Activated CD4-positive, alpha-beta T cell treated with anti-CD3 and anti-CD28 coated beads for 24 hours (primary cell): Measurements from ENCODE around the gene ENTPD3.

ENCODE experiments used
- DNase-seq, 2 donors: peaks; one replicate each; pipeline ENCODE4 v3.0.0-alpha.2; 2020; ENCODE audit warnings: low read depth in 2 of 2

ENTPD3 gene

DNA sequence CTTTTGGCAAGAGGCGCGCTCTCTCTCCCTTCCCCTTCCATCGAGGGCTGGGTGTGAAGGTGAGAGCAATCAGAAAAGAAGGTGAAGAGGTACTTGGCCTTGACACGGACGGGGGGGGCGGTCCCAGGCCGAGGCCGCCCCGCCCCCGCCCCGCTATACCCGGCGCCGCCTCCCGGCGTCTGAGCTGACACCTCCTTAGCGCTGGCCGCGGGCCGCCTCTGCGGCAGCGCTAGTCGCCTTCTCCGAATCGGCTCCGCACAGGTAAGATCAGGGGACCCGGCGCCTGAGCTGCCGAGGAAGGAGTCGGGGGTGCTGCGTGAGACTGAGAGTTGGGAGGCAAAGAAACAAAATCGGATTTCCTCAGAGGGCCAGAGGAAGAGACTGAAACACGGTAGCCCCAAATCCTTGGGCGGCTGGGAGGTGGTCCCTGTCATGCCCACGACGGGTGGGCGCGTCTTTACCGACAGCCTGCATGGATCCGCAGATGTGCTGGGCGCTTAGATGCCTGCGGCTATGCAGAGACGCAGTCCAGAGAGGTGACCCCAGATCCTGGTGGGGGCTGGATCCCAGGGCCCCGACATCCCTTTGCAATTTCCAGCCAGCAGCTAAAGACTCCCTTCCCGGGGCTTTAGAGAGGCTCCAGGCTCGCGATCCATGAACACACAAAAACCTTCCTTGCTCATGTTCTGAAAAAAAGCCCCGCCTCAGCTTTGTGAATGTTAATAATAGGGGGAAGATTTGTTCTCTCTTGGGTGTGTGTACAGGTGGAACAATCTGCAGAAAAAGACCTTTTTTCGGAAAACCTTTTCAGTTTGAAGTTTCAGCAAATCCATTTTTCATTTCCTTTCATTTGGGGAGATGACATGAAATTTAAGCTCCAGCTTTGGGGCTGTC lies at the start of gene ENTPD3:
ENTPD3 (plus strand) TSS at position 184 of the 894 bp plus-strand sequence. CDS start 874 bp downstream, outside the sequence.
- peak; percentile 3 to 20 for DNase-seq

GRCh38 chr3:40339871-40340270 lies 47.1 kb upstream of the ENTPD3 start:
- DNase-seq, result no peak

GRCh38 chr3:40340541-40341170 lies 46.3 kb upstream of the ENTPD3 start:
- DNase-seq, result no peak

DNA sequence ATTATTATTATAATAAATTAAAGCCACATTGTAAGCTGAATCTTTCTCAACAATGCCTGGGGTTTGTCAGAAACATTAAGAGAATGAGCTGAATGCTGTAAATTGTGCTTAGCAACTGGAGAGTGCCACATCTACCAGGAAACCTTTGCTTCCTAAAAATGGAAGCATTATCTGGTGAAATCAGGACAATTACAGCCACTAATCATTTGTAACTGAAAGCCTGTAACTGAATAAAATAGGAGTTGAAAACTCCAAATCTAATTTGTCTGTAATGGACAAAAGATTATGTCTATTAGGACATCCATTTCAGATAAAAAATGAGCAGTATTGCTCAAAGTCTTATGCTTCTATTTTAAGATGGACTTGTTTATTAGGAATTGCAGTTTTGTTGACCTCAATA lies 45.3 kb upstream of the ENTPD3 start:
- DNase-seq, result no peak

DNA sequence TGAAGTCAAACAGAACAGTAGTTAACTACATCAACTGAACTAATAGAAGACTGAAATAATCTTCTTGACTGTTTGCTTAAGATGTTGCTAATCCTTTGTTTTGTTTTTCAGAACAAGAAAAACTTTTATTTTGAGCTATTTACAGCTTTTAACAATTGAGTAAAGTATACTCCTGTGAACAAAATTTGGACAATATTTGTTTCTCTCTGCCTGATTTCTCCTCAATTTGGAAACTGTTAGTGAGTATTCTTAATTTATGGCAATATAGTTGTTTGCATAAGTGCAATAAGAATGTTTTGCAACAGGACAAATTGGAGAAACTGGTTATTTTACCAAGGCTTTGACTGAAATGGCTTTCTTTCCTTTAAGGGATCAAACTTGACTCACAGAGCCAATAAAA lies 36.5 kb upstream of the ENTPD3 start:
- DNase-seq, result no peak

- no peak for DNase-seq
Measured at GRCh38 chr3:40355410-40355809, 31.6 kb upstream of the ENTPD3 start.

- no peak for DNase-seq
Measured at GRCh38 chr3:40358454-40358853, 28.5 kb upstream of the ENTPD3 start.

- DNase-seq, result no peak
Measured at GRCh38 chr3:40363674-40364073, 23.3 kb upstream of the ENTPD3 start.

DNA sequence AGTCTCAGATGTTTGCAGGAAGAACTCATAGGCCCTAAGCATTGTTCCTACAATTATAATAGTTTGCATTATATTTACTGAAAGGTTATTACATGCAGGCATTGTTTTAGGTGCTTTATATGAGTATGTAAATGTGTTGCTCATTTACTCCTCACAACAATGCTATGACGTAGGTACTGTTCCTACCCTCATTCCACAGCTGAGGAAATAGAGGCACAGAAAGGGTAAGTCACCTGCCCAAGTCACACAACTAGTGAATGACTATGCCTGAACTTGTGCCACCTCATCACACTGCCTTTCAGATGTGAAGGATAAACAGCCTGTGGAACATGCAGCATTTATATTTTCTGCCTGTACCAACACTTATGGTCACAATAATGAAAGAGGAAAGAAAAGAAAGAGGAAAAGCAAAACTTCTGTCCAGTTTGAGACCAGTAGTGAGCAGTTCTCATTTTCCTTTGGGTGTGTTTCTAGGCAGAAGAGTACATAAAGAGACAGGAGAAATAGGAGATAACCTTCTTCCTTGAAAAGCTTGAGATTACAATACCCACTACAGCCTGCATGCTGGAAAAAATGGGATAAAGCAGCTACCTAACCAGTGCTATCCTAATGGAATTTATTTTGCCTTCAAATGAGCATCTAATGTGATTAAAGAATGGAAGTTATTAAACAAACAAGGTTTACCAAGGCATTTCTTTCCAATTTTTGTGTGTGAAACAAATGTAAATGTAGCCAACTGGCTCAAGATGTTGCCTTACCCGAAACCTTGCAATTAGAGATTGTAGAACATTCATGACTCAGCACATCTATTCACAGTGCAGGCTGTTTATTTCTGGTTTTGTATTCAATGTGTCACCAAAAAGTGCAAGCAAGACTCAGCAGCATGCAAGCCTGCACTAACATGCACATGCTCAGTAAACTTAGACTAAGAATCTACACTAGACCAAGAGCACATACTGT lies 20.5 kb upstream of the ENTPD3 start:
- no peak for DNase-seq

- DNase-seq, result no peak
Measured at GRCh38 chr3:40369716-40370115, 17.3 kb upstream of the ENTPD3 start.

GRCh38 chr3:40377822-40378221 lies 9.2 kb upstream of the ENTPD3 start:
- no peak for DNase-seq

DNA sequence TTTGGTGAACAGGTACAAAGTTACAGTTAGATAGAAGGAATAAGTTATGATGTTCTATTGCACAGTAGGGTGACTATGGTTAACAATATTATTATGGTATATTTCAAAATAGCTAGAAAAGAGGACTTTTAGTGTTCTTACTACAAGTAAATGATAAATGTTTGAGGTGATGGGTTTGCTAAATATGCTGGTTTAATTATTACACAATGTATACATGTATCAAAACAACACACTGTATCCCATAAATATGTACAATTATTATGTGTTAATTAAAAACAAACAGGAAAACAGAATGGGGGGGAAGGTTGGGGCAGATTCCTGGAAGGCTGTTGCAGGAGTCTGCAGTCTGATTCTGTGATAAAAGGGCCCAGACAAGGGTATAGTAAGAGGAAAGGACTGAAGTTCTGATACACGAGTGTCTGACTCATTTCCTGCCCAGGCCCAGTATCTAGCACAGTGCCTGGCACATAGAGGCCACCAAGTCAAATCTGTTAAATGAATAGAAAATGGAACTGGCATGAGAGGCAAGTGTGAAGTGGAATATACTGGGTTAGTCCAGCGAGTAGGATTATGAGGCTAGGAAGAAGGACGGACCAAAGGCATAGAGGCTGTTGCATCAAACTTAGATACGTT lies 7.2 kb upstream of the ENTPD3 start:
- DNase-seq, result no peak

DNA sequence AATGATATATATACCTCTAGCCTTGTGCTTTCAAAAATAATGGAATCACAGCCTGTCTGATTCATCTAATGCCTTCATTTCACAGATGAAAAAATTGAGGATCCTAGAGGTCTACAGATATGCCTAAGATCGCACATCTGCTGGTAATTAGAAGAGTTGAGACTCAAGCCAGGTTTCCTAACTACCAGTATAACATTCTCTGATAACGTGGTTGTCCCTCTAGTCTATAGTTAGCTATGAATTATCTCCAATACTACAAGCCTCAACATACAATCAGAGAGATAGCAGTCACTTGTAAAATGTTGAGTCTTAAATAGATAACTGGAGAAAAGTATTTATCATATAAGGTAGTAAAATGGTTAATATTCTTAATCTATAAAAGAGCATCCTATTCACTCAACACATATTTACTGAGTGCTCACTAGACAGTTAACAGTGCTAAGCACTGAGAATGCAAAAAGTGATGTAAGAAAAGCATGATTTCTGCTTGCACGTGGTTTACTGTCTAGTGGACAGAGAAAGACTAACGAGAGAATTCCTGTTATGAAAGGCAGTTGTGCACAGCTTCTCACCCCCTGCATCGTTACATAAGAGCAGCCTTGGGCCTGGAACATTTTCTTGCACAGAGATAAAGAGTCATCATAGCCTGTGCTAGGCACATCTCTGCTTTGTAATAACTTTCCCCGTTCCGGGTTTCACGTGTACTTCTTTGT lies 4.9 kb upstream of the ENTPD3 start:
- no peak for DNase-seq

- no peak for DNase-seq
Measured at GRCh38 chr3:40382617-40382979, 4.4 kb upstream of the ENTPD3 start.

GRCh38 chr3:40386213-40386612 lies 771 bp upstream of the ENTPD3 start:
- DNase-seq, result no peak

DNA sequence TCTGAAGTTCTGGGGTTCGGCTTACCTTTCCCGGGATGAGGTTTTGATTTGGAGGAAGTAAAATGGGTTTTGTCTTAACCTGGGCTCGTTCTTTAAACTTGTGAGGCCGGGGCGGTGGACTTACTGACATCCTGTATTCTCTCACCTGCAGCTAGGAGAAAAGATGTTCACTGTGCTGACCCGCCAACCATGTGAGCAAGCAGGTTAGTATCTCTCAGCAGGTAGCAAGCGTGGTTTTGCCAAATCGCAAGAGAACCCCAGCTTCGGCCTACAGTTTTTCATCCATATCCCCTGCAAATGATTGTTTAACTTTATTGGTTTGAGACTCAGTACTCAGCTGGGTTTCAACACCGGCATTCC lies 891 bp downstream of the ENTPD3 start:
- DNase-seq, result no peak

DNA sequence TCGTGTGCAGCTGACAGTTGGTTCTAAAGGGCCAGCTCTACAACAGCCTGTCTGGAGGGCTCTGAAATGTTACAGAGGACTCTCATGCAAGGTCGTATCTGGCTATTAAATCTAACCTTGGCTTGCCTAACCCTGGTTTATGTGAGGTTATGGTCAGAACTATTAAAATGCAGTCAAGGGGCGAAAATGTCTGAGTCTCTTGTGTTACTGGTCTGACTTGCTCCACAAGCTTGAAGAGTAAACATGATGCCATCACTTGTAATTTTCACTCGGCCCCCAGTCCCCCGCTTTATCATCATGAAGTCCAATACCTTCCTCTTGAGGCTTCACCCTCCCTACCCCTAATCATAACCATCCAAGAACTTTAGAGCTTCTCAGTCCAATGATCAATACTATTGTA lies 9.4 kb downstream of the ENTPD3 start:
- DNase-seq, result no peak

DNA sequence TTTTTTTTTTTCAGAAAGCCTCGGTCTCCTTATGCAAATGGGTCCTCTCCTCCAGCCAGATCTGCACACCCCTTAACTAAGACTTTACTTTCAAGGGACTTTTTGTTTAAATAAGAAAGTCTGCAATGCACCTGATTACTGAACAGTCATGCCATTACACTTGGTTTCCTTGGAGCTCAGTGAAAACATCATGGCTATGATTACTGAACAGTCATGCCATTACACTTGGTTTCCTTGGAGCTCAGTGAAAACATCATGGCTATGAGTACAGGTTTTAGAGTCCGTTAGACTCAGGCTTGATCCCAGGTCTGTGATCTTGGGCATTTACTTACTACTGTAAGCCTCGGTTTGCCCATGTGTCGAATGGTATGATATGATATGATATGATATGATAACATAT lies 10.1 kb downstream of the ENTPD3 start:
- DNase-seq, result no peak

DNA sequence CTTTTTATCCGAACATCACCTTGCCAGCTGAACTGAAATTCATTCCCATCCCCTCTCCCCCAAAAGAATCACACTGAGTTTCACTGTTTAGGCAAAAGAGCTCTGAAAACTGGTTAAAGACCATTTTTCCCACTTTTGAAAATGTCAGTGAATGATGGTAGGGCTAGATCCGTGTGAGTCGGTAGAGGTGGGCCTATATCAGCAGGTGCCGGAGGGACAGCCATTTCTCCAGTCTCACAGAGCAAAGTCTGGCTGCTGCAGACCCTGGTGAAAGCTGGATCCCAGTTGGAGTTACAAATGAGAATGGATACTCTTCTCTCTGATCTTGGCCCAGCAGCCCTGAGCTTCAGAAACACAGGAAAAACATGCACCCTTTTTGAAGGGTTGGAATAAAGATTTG lies 10.9 kb downstream of the ENTPD3 start:
- no peak for DNase-seq

GRCh38 chr3:40398346-40398745 lies 11.4 kb downstream of the ENTPD3 start:
- DNase-seq, result no peak

- no peak for DNase-seq
Measured at GRCh38 chr3:40404591-40405198, 17.7 kb downstream of the ENTPD3 start.
